H1 (cell line): ENCODE data around the gene SRRM2. TPM values are rescaled to one million over a fixed set of nuclear protein-coding genes. Genes with fewer than 3 reads are reported as not detected.

Source experiments
- BRCA1 ChIP-seq: IDR thresholded peaks from 2 replicates; pipeline ENCODE4 v1.6.1; 2012; ENCODE audit warnings: low read depth, low read length, improper control_type of control experiment
- CBX8 ChIP-seq: fragments of 300-800, 300-1000 bp; sonication (generic); IDR thresholded peaks from 2 replicates; pipeline ENCODE4 v1.7.1; 2016; ENCODE audit warnings: low read depth, low read length, borderline replicate concordance
- CTBP2 ChIP-seq: IDR thresholded peaks from 2 replicates; pipeline ENCODE4 v1.7.0; 2011; ENCODE audit warnings: borderline replicate concordance, mild to moderate bottlenecking, moderate library complexity, mixed read lengths, low read length; ENCODE audit not compliant: insufficient read depth, insufficient read length
- KDM1A ChIP-seq: fragments of 200-600, 300-600 bp; sonication (generic); IDR thresholded peaks from 2 replicates; pipeline ENCODE4 v1.7.1; 2016; ENCODE audit warnings: mild to moderate bottlenecking, low read length, borderline replicate concordance
- KDM5A ChIP-seq: fragments of 200-600 bp; IDR thresholded peaks from 2 replicates; pipeline ENCODE4 v1.7.1; 2012; ENCODE audit warnings: mild to moderate bottlenecking, low read length, inconsistent platforms, mixed read lengths
- MAX ChIP-seq: IDR thresholded peaks from 2 replicates; pipeline ENCODE4 v1.6.1; 2012; ENCODE audit warnings: inconsistent platforms
- RXRA ChIP-seq: IDR thresholded peaks from 2 replicates; pipeline ENCODE4 v1.6.1; 2011; ENCODE audit warnings: low read depth, mild to moderate bottlenecking, low read length, moderate library complexity; ENCODE audit not compliant: insufficient read depth
- SP1 ChIP-seq: IDR thresholded peaks from 2 replicates; pipeline ENCODE4 v1.6.1; 2011; ENCODE audit warnings: low read depth, low read length
- TAF7 ChIP-seq: optimal IDR thresholded peaks from 2 replicates; pipeline ENCODE3; 2011; ENCODE audit warnings: low read depth, mild to moderate bottlenecking, inconsistent platforms, low read length, moderate library complexity, borderline replicate concordance
- polyA plus RNA-seq, 7 experiments: library from polyadenylated mRNA; depleted of rRNA in 3 of 7; stranded (reverse) in 5 of 7; unstranded in 2 of 7; fragments of >200 nt in 5 of 7; fragments of 200-250 nt in 2 of 7; gene quantifications; 1 replicate in 5 of 7; 2 replicates in 1 of 7; 4 replicates in 1 of 7; pipeline versions ENCODE4 v1.2.1 to v1.2.3, GENCODE V29; 2011 to 2013; ENCODE audit warnings: missing spikeins in 2 of 7, mixed read lengths in 2 of 7
- total RNA-seq: library from RNA; stranded (reverse); fragmentation: NEBNext Ultra II Directional; extraction: Animal tissue kit (Norgen Biotek cat#: 25700); gene quantifications from 2 replicates; pipeline ENCODE4 v1.2.1, GENCODE V29; 2021

SRRM2 gene
- total and polyA plus RNA-seq, 2 of the 8 experiments (the other 6 are each of a cell fraction or from before 2014, with no cell fraction given): 300 to 579 TPM

GRCh38 chr16:2784358-2785100, 32.1 kb downstream of the SRRM2 start (continued):
- TF ChIP-seq TAF7: no peak
- TF ChIP-seq CTBP2: no peak
- no peak for TF ChIP-seq BRCA1
- TF ChIP-seq SP1: no peak
- TF ChIP-seq KDM1A: no peak
- TF ChIP-seq MAX: no peak
- TF ChIP-seq CBX8: no peak
- TF ChIP-seq KDM5A: no peak
- TF ChIP-seq RXRA: no peak
- TF ChIP-seq, all 59 proteins: peak for 0
